Esophagus muscularis mucosa (tissue), 4 donors: ENCODE results near the gene HEBP2. TPM values are rescaled to one million over a fixed set of nuclear protein-coding genes. Genes with fewer than 3 reads are reported as not detected.

Source experiments
- DNase-seq: peaks from one replicate; pipeline ENCODE4 v3.0.0-alpha.2; 2017; ENCODE audit errors: extremely low spot score
- H3K27ac ChIP-seq, 4 donors: fragments of 200-600 bp; sonication (generic); replicated peaks in 1 of 4; 1 replicate in 3 of 4; 2 replicates in 1 of 4; pipeline ENCODE4 v1.5.1; 2016 to 2019; ENCODE audit warnings: mild to moderate bottlenecking in 1 of 4
- H3K27me3 ChIP-seq, 4 donors: fragments of 200-600 bp; sonication (generic); one replicate each; pipeline versions ENCODE4 v1.5.1 to v1.6.0; 2016 to 2019
- H3K36me3 ChIP-seq, 4 donors: fragments of 200-600 bp; sonication (generic); one replicate each; pipeline ENCODE4 v1.5.1; 2016 to 2019
- H3K4me1 ChIP-seq, 4 donors: fragments of 200-600 bp; sonication (generic); one replicate each; pipeline ENCODE4 v1.5.1; 2016 to 2019
- H3K4me3 ChIP-seq, 4 donors: fragments of 200-600 bp; sonication (generic); 1 replicate in 2 of 4; 2 replicates in 2 of 4; pipeline ENCODE4 v1.5.1; 2016 to 2019; ENCODE audit warnings: mild to moderate bottlenecking in 4 of 4, moderate library complexity in 1 of 4
- H3K9me3 ChIP-seq, 4 donors: fragments of 200-600 bp; sonication (generic); 1 replicate in 3 of 4; 2 replicates in 1 of 4; pipeline ENCODE4 v1.5.1; 2016 to 2019
- CTCF ChIP-seq, 3 experiments: fragments of 200-600 bp in 2 of 3; fragments of 450-650 bp in 1 of 3; sonication (generic) in 2 of 3; IDR thresholded peaks; one replicate each; pipeline ENCODE4 v1.5.1; 2017 to 2019; ENCODE audit warnings: antibody characterized with exemption in 3 of 3, mild to moderate bottlenecking in 2 of 3, moderate library complexity in 1 of 3
- EP300 ChIP-seq: sonication (generic); formaldehyde crosslinking; IDR thresholded peaks from one replicate; pipeline ENCODE4 v1.6.1; 2017; ENCODE audit warnings: antibody characterized with exemption
- POLR2A ChIP-seq: fragments of 450-650 bp; IDR thresholded peaks from one replicate; pipeline ENCODE4 v1.6.1; 2017; ENCODE audit warnings: antibody characterized with exemption, moderate library complexity, mild to moderate bottlenecking, low read depth
- POLR2AphosphoS5 ChIP-seq, 2 donors: sonication (generic); formaldehyde crosslinking; IDR thresholded peaks; one replicate each; pipeline ENCODE4 v1.6.1; 2017; ENCODE audit warnings: antibody characterized with exemption in 2 of 2
- WGBS: methylation state at CpG from one replicate; pipeline ENCODE4 v1.1.5; 2018; 5-methylcytosine and 5-hydroxymethylcytosine counted together
- intact Hi-C: fragments of 100-400 bp; cut with DNase I; formaldehyde crosslinking; loops from one replicate; pipeline ENCODE4 v1.15.1; 2023
- total RNA-seq, 4 donors: library from RNA; depleted of rRNA; stranded (reverse); fragments of >200 nt; gene quantifications; one replicate each; pipeline versions ENCODE4 v1.1.0 to v1.2.1, GENCODE V29; 2016

HEBP2 gene
- total RNA-seq, 4 donors from 2014 or later = 90.1 to 135 (median 104) TPM

GRCh38 chr6:138434925-138435324, 30.9 kb downstream of the HEBP2 start:
- intact Hi-C loops = loop anchor here (5.0 kb wide), 1 partner anchor 332 kb away; no protein-coding TSS in a partner anchor
- H3K4me3 ChIP-seq = no peak overlapping the region
- 67% methylated on average over 4 of the region's 4 CpGs for WGBS
- TF ChIP-seq POLR2AphosphoS5 (IDR thresholded peaks at IDR 0.05) (no peak), CTCF (IDR thresholded peaks at IDR 0.05) (no peak), POLR2A (no peak), EP300 (no peak)
- no peak overlapping the region for H3K27ac ChIP-seq
- H3K4me1 ChIP-seq = peaks cover 3 to 13% (median 6%) of the 10 kb centered on the region in 4 donors
- H3K36me3 ChIP-seq = peaks cover 0 to 17% (median 7%) of the 10 kb centered on the region in 4 donors
- no peak for DNase-seq
- H3K27me3 ChIP-seq = no peaks in the 10 kb centered on the region
- H3K9me3 ChIP-seq = no peaks in the 10 kb centered on the region

- TF ChIP-seq POLR2A (no peak), CTCF (IDR thresholded peaks at IDR 0.05) (no peak), POLR2AphosphoS5 (IDR thresholded peaks at IDR 0.05) (no peak), EP300 (no peak)
- peaks cover 0 to 3% (median 0%) of the 10 kb centered on the region in 4 donors for H3K36me3 ChIP-seq
- no peak overlapping the region for H3K27ac ChIP-seq
- H3K9me3 ChIP-seq = no peaks in the 10 kb centered on the region
- DNase-seq = no peak
- H3K27me3 ChIP-seq = no peaks in the 10 kb centered on the region
- H3K4me3 ChIP-seq = no peak overlapping the region
- intact Hi-C loops = no loop called here
- WGBS = 81% methylated on average over 7 of the region's 7 CpGs
- peaks cover 0 to 3% (median 0%) of the 10 kb centered on the region in 4 donors for H3K4me1 ChIP-seq
These were observed 35.5 kb downstream of the HEBP2 start for GRCh38 chr6:138439546-138439945.

DNA sequence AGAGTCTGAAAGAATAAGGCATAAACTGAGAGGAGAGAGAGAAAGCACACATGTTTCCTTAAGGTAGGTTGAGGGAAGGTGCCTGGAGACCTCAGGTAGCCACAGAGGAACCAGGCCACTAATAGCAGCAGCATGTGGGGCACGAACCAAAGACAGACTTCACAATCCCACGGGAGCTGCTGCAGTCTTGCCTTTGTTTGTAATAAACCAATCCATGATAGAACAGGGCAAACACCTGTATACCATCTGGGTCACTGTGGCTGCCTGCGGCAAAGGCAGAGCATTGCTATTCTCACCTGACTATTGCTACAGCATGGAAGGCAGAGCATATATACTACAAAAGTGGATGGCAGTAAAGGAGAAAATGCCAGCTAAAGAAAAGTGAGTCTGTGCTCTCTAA, 36.3 kb downstream of the HEBP2 start:
- Histone ChIP-seq H3K36me3 (peaks cover 0 to 3% (median 0%) of the 10 kb centered on the region in 4 donors), H3K4me1 (peaks cover 0 to 3% (median 0%) of the 10 kb centered on the region in 4 donors), H3K27ac (no peak overlapping the region), H3K27me3 (no peaks in the 10 kb centered on the region), H3K9me3 (no peaks in the 10 kb centered on the region), H3K4me3 (no peak overlapping the region)
- 68% methylated on average over 3 of the region's 3 CpGs for WGBS
- no peak for TF ChIP-seq POLR2A
- TF ChIP-seq CTCF (IDR thresholded peaks at IDR 0.05) = no peak
- no peak for TF ChIP-seq POLR2AphosphoS5 (IDR thresholded peaks at IDR 0.05)
- TF ChIP-seq EP300 = no peak
- no peak for DNase-seq
- intact Hi-C loops = no loop called here

GRCh38 chr6:138440758-138441357, 36.8 kb downstream of the HEBP2 start:
- no peak for TF ChIP-seq POLR2AphosphoS5 (IDR thresholded peaks at IDR 0.05)
- TF ChIP-seq POLR2A = no peak
- TF ChIP-seq EP300 = no peak
- no peak for TF ChIP-seq CTCF (IDR thresholded peaks at IDR 0.05)
- DNase-seq = no peak
- Histone ChIP-seq H3K4me3 (no peak overlapping the region), H3K27ac (no peak overlapping the region), H3K9me3 (no peaks in the 10 kb centered on the region), H3K4me1 (peaks cover 0 to 3% (median 0%) of the 10 kb centered on the region in 4 donors), H3K36me3 (peaks cover 0 to 3% (median 0%) of the 10 kb centered on the region in 4 donors), H3K27me3 (no peaks in the 10 kb centered on the region)
- intact Hi-C loops = no loop called here
- 74% methylated on average over 4 of the region's 4 CpGs for WGBS
